HG03196 (cell line): ENCODE results near the gene CT47A7.
"Not testable (repeated sequence)": the region's sequence is repeated elsewhere in the genome, so short reads cannot be mapped to it uniquely, and the experiment has no call there.

Source experiments
- ATAC-seq: cut with Tn5 transposase; IDR thresholded peaks from one replicate; pipeline ENCODE4 v1.9.1; 2021; ENCODE audit not compliant: unreplicated experiment

The CT47A7 gene

DNA sequence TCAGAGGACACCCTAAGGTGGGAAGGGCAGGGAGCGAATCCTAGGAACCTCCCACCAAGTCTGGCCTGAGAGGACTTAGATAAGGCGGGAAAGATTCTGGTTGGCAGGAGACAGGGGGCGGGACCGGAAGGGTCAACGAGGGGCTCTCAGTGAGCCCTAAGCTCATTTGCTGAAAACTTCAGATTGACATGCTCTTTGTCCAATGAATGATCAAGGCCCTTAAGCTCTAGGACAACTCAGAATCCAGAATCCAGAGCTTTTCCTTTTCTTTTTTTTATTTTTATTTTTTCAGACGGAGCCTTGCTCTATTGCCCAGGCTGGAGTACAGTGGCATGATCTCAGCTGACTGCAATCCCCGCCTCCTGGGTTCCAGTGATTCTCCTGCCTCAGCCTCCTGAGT is at the start of gene CT47A7:
TSS of gene CT47A7 (minus strand) at position 101 of the 400 bp plus-strand sequence. CDS start 255 bp downstream, outside the sequence.
- ATAC-seq: not testable (repeated sequence)

DNA sequence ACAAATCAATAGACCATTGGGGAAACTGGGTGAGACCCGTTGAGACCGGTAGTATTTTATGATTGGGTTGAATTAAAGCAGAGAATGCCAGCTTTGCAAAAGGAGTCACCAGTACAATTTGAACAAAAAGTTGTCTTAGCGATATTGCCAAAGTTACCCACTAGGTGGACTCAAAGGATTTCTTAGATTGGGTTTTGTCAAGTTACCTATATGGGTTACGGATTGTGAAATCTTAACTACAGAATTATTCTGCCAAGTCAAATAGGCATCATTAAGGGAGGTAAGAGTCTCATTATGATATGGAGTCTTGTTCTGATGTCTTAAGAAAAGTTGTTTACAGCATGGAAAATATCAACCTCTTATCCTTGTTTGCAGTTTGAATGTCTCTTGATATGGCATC is 44.2 kb upstream of the CT47A7 start:
- ATAC-seq: no peak

DNA sequence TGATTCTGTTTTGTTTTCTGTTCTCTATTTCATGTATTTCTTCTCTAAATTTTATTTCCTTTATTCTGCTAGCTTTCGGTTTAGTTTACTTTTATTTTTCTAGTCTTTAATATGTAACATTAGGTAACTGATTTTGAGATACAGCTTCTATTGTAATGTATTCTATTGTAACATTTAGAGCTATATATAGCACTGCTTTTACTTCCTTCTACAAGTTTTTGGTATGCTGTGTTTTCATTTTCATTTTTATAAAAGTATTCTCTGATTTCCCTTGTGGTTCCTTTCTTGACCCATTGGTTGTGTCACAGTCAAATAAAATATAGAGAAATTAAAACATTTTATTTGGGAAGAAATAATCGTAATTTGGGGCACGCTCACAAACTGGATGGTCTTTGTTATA is 43.0 kb upstream of the CT47A7 start:
- ATAC-seq: no peak

DNA sequence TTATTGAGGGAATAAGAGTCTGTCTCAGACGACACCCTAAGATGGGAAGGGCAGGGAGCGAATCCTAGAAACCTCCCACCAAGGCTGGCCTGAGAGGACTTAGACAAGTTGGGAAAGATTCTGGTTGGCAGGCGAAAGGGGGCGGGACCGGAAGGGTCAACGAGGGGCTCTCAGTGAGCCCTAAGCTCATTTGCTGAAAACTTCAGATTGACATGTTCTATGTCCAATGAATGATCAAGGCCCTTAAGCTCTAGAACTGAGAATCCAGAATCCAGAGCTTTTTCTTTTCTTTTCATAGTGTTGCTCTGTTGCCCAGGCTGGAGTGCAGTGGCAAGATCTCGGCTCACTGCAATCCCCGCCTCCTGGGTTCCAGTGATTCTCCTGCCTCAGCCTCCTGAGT is 29.3 kb upstream of the CT47A7 start, which contains the start of gene CT47A1:
TSS of gene CT47A1 (minus strand) at position 101 of the 400 bp plus-strand sequence. CDS start 231 bp downstream, outside the sequence.
- ATAC-seq: not testable (repeated sequence)
